ENCODE data around the gene CUX1. TPM values are rescaled to one million over a fixed set of nuclear protein-coding genes. Genes with fewer than 3 reads are reported as not detected.

CUX1 gene
- total and polyA plus RNA-seq, 2 of the 13 experiments (the other 11 are each of a cell fraction or from before 2014, with no cell fraction given) = 13.7 to 14.9 TPM

GRCh38 chr7:101845974-101846373 is 28.5 kb downstream of the CUX1 start (continued):
- TF ChIP-seq STAG1 (CRISPR knock-in tag; IDR thresholded peaks at IDR 0.05) (no peak), RARG (CRISPR knock-in tag; IDR thresholded peaks at IDR 0.05; ENCODE audit: low read depth) (no peak)

GRCh38 chr7:101846800-101847538 is 29.5 kb downstream of the CUX1 start:
- ATAC-seq = no peak
- ChIA-PET POLR2A (interaction anchor here (1.2 kb wide), 1 partner anchor 10 kb away, joined by 4 read pairs; no protein-coding TSS in a partner anchor), CTCF (ENCODE audit: low intra/inter-chr PET ratio, low total read pairs) (no interaction called here)

More at GRCh38 chr7:101846800-101847538, 29.5 kb downstream of the CUX1 start:
- Histone ChIP-seq H3K4me3 (replicated peaks in 1 of 3; ENCODE audit: insufficient read depth in 1 of 3, low read depth in 2 of 3, low read length in 3 of 3) (no peak overlapping the region), H3K79me2 (ENCODE audit: insufficient read depth, low read length) (peaks cover 93% of the 10 kb centered on the region), H4K20me1 (ENCODE audit: insufficient read depth, low read length) (peaks cover 8% of the 10 kb centered on the region; the same call in 1 of the 2 replicates), H3K9ac (ENCODE audit: insufficient read depth, low read depth, low read length) (no peak overlapping the region), H3K4me1 (ENCODE audit: insufficient read depth, low read length) (no peaks in the 10 kb centered on the region), H3K9me3 (ENCODE audit: low read length) (peaks cover 6% of the 10 kb centered on the region), H2AFZ (ENCODE audit: low read length) (no peak overlapping the region), H3K27ac (ENCODE audit: extremely low read length, insufficient read depth, low read length) (no peak overlapping the region), H3K36me3 (replicated peaks in 1 of 2; ENCODE audit: control insufficient read depth in 1 of 2, insufficient read depth in 2 of 2, low read length in 2 of 2) (no peaks in the 10 kb centered on the region; a peak in 1 of 5 replicates), H3K27me3 (ENCODE audit: control insufficient read depth in 1 of 2, insufficient read depth in 2 of 2, low read length in 2 of 2) (no peaks in the 10 kb centered on the region), H3K4me2 (ENCODE audit: low read depth, low read length) (no peak overlapping the region)
- FAIRE-seq (no peak), DNase-seq (ENCODE audit: low spot score) (no peak)
- in situ Hi-C loops (cut with HindIII; ENCODE audit: extremely low pct_ligation_motif_present, low pct_unique_long_range_greater_than_20kb) (no loop called here), intact Hi-C loops (cut with micrococcal nuclease; ENCODE audit: unreplicated experiment) (no loop called here)
- BruUV-seq (replicated peaks) = no TSS peak
- TF ChIP-seq RBM22 (optimal IDR thresholded peaks at IDR 0.05; ENCODE audit: low read length) = peak; percentile 24
- no peak for TF ChIP-seq ARHGAP35 (CRISPR knock-in tag; IDR thresholded peaks at IDR 0.05; ENCODE audit: borderline replicate concordance)
- TF ChIP-seq TCF7 (IDR thresholded peaks at IDR 0.05; ENCODE audit: low read depth) = no peak
- no peak for TF ChIP-seq CCDC6 (CRISPR knock-in tag; IDR thresholded peaks at IDR 0.05)
- TF ChIP-seq ARNTL (CRISPR knock-in tag; IDR thresholded peaks at IDR 0.05) = no peak
- peak; percentile 69; the same call in 1 of the 2 replicates for TF ChIP-seq ZBTB33 (CRISPR knock-in tag; IDR thresholded peaks at IDR 0.05)
- WGBS (ENCODE audit: low lambda C conversion rate) = 98% methylated on average over 9 of the region's 11 CpGs
